HepG2 (cell line): ENCODE measurements around the gene SCIN. TPM values are rescaled to one million over a fixed set of nuclear protein-coding genes. Genes with fewer than 3 reads are reported as not detected.

Experiments used
- HDAC1 ChIP-seq: sonication (generic); formaldehyde crosslinking; IDR thresholded peaks from 2 replicates; pipeline ENCODE4 v1.5.1; 2020; ENCODE audit warnings: mild to moderate bottlenecking, missing genetic modification reagents
- JUND ChIP-seq: sonication (generic); formaldehyde crosslinking; IDR thresholded peaks from 2 replicates; pipeline ENCODE4 v1.8.0; 2022; ENCODE audit warnings: mild to moderate bottlenecking, missing genetic modification reagents
- MAZ ChIP-seq, 2 experiments: sonication (generic) in 1 of 2; formaldehyde crosslinking in 1 of 2; IDR thresholded peaks; 2 replicates each; pipeline versions ENCODE4 v1.5.0 to v1.6.1; 2012 to 2020; ENCODE audit warnings: low read depth in 2 of 2, mild to moderate bottlenecking in 2 of 2, borderline replicate concordance in 1 of 2, improper control_type of control experiment in 1 of 2, low read length in 1 of 2, missing genetic modification reagents in 1 of 2, moderate library complexity in 1 of 2
- MEF2D ChIP-seq: sonication (generic); formaldehyde crosslinking; IDR thresholded peaks from 2 replicates; pipeline ENCODE4 v1.5.1; 2020; ENCODE audit warnings: mild to moderate bottlenecking, missing genetic modification reagents
- PITX1 ChIP-seq: sonication (generic); formaldehyde crosslinking; IDR thresholded peaks from 2 replicates; pipeline ENCODE4 v1.5.1; 2020; ENCODE audit warnings: mild to moderate bottlenecking, missing genetic modification reagents
- SP2 ChIP-seq: sonication (generic); formaldehyde crosslinking; IDR thresholded peaks from 2 replicates; pipeline ENCODE4 v1.5.1; 2020; ENCODE audit warnings: mild to moderate bottlenecking, missing genetic modification reagents
- THAP11 ChIP-seq: IDR thresholded peaks from 2 replicates; pipeline ENCODE4 v1.6.1; 2016; ENCODE audit warnings: missing biosample characterization, missing genetic modification reagents
- ZBTB21 ChIP-seq: sonication (generic); formaldehyde crosslinking; IDR thresholded peaks from 2 replicates; pipeline ENCODE4 v1.4.0; 2020; ENCODE audit warnings: missing genetic modification reagents
- ZBTB38 ChIP-seq: sonication (generic); formaldehyde crosslinking; IDR thresholded peaks from 2 replicates; pipeline ENCODE4 v1.5.1; 2020; ENCODE audit warnings: mild to moderate bottlenecking, missing genetic modification reagents
- polyA plus RNA-seq, 8 experiments: library from polyadenylated mRNA; depleted of rRNA in 3 of 8; stranded (reverse) in 7 of 8; unstranded in 1 of 8; fragments of >200 nt; fragmentation: Illumina TruSeq in 4 of 8; extraction: Trizol in 4 of 8; gene quantifications; 2 replicates each; pipeline versions ENCODE4 v1.2.1 to v1.2.3, GENCODE V29; 2011 to 2016; ENCODE audit warnings: low read depth in 4 of 8, missing spikeins in 1 of 8, mixed read lengths in 1 of 8; ENCODE audit not compliant: insufficient read depth in 1 of 8
- total RNA-seq, 5 experiments: library from RNA; depleted of rRNA; stranded (reverse); fragments of >200 nt; fragmentation: Illumina TruSeq; extraction: Trizol; gene quantifications; 2 replicates each; pipeline ENCODE4 v1.2.3, GENCODE V29; 2016; ENCODE audit warnings: low read depth in 1 of 5
- TF ChIP-seq, protein P1 (sequence below): sonication (generic); formaldehyde crosslinking; IDR thresholded peaks from 2 replicates; pipeline ENCODE4 v1.8.0; 2022; ENCODE audit warnings: missing genetic modification reagents, mild to moderate bottlenecking, moderate library complexity, borderline replicate concordance
- TF ChIP-seq, protein P2 (sequence below): IDR thresholded peaks from 2 replicates; pipeline ENCODE4 v1.6.1; 2016; ENCODE audit warnings: missing compliant biosample characterization, missing genetic modification reagents, borderline replicate concordance
- TF ChIP-seq, protein P3 (sequence below): sonication (generic); formaldehyde crosslinking; IDR thresholded peaks from 2 replicates; pipeline ENCODE4 v1.4.0; 2020; ENCODE audit warnings: missing genetic modification reagents
- TF ChIP-seq, protein P4 (sequence below): sonication (generic); formaldehyde crosslinking; IDR thresholded peaks from 2 replicates; pipeline ENCODE4 v1.8.0; 2022; ENCODE audit warnings: mild to moderate bottlenecking, missing genetic modification reagents; ENCODE audit not compliant: insufficient replicate concordance
- TF ChIP-seq, protein P5 (sequence below): sonication (generic); formaldehyde crosslinking; IDR thresholded peaks from 2 replicates; pipeline ENCODE4 v1.4.0; 2020; ENCODE audit warnings: mild to moderate bottlenecking, missing genetic modification reagents

SCIN gene
- total and polyA plus RNA-seq, 2 of the 13 experiments (the other 11 are each of a cell fraction or from before 2014, with no cell fraction given): not detected

DNA sequence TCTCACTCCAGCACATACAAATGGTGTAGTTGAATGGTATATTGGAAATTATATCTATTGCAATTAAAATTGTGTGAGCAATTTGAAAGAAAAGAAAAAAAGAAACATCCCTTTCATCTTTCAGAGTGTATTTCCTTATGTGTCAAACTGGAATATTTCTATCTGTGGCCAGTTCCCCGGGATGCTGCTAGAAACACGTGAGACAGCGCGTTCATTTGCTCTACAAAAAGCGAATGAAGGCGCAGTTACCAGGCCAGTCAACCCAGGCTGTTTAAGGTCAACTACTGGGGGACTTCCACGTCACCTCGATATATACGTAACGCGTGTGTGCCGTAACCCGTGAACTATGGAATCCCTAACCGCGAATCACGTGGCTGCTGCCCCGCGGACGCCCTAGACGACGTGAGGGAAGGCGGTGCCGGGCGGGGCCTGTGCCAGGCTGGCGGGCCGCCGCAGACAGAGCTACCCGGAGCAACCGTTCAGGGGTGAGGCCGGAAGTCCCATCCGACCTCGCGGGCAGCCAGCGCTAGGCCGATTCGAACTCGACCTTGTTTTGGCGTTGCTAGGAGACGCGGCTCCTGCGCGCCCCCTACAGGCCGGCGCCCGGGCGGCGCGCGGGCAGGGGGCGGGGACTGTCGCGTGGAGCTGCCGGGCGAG is 115.8 kb downstream of the SCIN start (continued):
- peak; percentile 95 for TF ChIP-seq ZBTB38 (CRISPR knock-in tag)
- TF ChIP-seq MEF2D (CRISPR knock-in tag): 0 out of 2 replicates have a peak, but pooled peaks have one; percentile 18
- TF ChIP-seq PITX1: 0 out of 2 replicates have a peak, but pooled peaks have one; percentile 35
- TF ChIP-seq, protein P1, sequence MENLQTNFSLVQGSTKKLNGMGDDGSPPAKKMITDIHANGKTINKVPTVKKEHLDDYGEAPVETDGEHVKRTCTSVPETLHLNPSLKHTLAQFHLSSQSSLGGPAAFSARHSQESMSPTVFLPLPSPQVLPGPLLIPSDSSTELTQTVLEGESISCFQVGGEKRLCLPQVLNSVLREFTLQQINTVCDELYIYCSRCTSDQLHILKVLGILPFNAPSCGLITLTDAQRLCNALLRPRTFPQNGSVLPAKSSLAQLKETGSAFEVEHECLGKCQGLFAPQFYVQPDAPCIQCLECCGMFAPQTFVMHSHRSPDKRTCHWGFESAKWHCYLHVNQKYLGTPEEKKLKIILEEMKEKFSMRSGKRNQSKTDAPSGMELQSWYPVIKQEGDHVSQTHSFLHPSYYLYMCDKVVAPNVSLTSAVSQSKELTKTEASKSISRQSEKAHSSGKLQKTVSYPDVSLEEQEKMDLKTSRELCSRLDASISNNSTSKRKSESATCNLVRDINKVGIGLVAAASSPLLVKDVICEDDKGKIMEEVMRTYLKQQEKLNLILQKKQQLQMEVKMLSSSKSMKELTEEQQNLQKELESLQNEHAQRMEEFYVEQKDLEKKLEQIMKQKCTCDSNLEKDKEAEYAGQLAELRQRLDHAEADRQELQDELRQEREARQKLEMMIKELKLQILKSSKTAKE (CRISPR knock-in tag): no peak
- peak; percentile 56; the same call in 1 of the 2 replicates for TF ChIP-seq HDAC1 (CRISPR knock-in tag)
- no peak for TF ChIP-seq SP2
- TF ChIP-seq, protein P2, sequence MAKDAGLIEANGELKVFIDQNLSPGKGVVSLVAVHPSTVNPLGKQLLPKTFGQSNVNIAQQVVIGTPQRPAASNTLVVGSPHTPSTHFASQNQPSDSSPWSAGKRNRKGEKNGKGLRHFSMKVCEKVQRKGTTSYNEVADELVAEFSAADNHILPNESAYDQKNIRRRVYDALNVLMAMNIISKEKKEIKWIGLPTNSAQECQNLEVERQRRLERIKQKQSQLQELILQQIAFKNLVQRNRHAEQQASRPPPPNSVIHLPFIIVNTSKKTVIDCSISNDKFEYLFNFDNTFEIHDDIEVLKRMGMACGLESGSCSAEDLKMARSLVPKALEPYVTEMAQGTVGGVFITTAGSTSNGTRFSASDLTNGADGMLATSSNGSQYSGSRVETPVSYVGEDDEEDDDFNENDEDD (CRISPR knock-in tag): peak; percentile 65; the same call in 1 of the 2 replicates
- TF ChIP-seq, protein P3, sequence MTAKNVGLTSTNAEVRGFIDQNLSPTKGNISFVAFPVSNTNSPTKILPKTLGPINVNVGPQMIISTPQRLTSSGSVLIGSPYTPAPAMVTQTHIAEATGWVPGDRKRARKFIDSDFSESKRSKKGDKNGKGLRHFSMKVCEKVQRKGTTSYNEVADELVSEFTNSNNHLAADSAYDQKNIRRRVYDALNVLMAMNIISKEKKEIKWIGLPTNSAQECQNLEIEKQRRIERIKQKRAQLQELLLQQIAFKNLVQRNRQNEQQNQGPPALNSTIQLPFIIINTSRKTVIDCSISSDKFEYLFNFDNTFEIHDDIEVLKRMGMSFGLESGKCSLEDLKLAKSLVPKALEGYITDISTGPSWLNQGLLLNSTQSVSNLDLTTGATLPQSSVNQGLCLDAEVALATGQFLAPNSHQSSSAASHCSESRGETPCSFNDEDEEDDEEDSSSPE (CRISPR knock-in tag): 0 out of 2 replicates have a peak, but pooled peaks have one; percentile 30
- TF ChIP-seq, protein P4, sequence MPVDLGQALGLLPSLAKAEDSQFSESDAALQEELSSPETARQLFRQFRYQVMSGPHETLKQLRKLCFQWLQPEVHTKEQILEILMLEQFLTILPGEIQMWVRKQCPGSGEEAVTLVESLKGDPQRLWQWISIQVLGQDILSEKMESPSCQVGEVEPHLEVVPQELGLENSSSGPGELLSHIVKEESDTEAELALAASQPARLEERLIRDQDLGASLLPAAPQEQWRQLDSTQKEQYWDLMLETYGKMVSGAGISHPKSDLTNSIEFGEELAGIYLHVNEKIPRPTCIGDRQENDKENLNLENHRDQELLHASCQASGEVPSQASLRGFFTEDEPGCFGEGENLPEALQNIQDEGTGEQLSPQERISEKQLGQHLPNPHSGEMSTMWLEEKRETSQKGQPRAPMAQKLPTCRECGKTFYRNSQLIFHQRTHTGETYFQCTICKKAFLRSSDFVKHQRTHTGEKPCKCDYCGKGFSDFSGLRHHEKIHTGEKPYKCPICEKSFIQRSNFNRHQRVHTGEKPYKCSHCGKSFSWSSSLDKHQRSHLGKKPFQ (CRISPR knock-in tag): no peak
- peak; percentile 85 for TF ChIP-seq MAZ (IDR thresholded peaks at IDR 0.05; ENCODE audit: borderline replicate concordance, low read depth, low read length)
- TF ChIP-seq MAZ (CRISPR knock-in tag; IDR thresholded peaks at IDR 0.05; ENCODE audit: low read depth): peak; percentile 59; the same call in 1 of the 2 replicates
- no peak for TF ChIP-seq ZBTB21
- no peak for TF ChIP-seq JUND (CRISPR knock-in tag)
- no peak for TF ChIP-seq THAP11 (CRISPR knock-in tag)
- TF ChIP-seq, protein P5, sequence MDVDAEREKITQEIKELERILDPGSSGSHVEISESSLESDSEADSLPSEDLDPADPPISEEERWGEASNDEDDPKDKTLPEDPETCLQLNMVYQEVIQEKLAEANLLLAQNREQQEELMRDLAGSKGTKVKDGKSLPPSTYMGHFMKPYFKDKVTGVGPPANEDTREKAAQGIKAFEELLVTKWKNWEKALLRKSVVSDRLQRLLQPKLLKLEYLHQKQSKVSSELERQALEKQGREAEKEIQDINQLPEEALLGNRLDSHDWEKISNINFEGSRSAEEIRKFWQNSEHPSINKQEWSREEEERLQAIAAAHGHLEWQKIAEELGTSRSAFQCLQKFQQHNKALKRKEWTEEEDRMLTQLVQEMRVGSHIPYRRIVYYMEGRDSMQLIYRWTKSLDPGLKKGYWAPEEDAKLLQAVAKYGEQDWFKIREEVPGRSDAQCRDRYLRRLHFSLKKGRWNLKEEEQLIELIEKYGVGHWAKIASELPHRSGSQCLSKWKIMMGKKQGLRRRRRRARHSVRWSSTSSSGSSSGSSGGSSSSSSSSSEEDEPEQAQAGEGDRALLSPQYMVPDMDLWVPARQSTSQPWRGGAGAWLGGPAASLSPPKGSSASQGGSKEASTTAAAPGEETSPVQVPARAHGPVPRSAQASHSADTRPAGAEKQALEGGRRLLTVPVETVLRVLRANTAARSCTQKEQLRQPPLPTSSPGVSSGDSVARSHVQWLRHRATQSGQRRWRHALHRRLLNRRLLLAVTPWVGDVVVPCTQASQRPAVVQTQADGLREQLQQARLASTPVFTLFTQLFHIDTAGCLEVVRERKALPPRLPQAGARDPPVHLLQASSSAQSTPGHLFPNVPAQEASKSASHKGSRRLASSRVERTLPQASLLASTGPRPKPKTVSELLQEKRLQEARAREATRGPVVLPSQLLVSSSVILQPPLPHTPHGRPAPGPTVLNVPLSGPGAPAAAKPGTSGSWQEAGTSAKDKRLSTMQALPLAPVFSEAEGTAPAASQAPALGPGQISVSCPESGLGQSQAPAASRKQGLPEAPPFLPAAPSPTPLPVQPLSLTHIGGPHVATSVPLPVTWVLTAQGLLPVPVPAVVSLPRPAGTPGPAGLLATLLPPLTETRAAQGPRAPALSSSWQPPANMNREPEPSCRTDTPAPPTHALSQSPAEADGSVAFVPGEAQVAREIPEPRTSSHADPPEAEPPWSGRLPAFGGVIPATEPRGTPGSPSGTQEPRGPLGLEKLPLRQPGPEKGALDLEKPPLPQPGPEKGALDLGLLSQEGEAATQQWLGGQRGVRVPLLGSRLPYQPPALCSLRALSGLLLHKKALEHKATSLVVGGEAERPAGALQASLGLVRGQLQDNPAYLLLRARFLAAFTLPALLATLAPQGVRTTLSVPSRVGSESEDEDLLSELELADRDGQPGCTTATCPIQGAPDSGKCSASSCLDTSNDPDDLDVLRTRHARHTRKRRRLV (CRISPR knock-in tag): no peak
